ENCODE data around the gene MTMR3.

GRCh38 chr22:29933619-29934018 is 50.6 kb downstream of the MTMR3 start:
- no peak for TF ChIP-seq POLR2A (IDR thresholded peaks at IDR 0.05)
- TF ChIP-seq EP300 (IDR thresholded peaks at IDR 0.05), result no peak

Data from gastroesophageal sphincter (tissue), 2 donors.